ENCODE results near the gene KRTAP5-3. TPM values are rescaled to one million over a fixed set of nuclear protein-coding genes. Genes with fewer than 3 reads are reported as not detected.

Gene KRTAP5-3
- total and polyA plus RNA-seq, 2 of the 8 experiments (the other 6 are each of a cell fraction or from before 2014, with no cell fraction given) = not detected

GRCh38 chr11:1570531-1570895, 37.8 kb downstream of the KRTAP5-3 start:
- POLR2A ChIA-PET (ENCODE audit: partially characterized antibody) = interaction anchor here (0.7 to 6.9 kb wide), 7 partner anchors 13 to 219 kb away, joined by 3 to 58 read pairs (median 4); no protein-coding TSS in a partner anchor
- Histone ChIP-seq H4K5ac (ENCODE audit: insufficient read length, low read depth, low read length) (no peak overlapping the region), H2AK5ac (ENCODE audit: low read depth, low read length) (no peak overlapping the region), H3K18ac (ENCODE audit: extremely low read depth, low read length) (no peak overlapping the region), H2BK5ac (ENCODE audit: low read depth, low read length) (no peak overlapping the region), H3K27me3 (replicated peaks in 1 of 4; ENCODE audit: control insufficient read depth in 3 of 4, extremely low read depth in 1 of 4, insufficient read depth in 3 of 4, low read length in 3 of 4) (peaks cover 18 to 51% (median 48%) of the 10 kb centered on the region in 4 experiments), H4K8ac (ENCODE audit: extremely low read depth, insufficient read depth, low read length) (peak overlapping the region; percentile 31; the same call in 1 of the 2 replicates), H3K79me1 (ENCODE audit: low read depth, low read length) (no peaks in the 10 kb centered on the region), H3K4me1 (replicated peaks in 1 of 4; ENCODE audit: control insufficient read depth in 3 of 4, insufficient read depth in 4 of 4, low read length in 3 of 4) (peaks cover 0 to 51% (median 34%) of the 10 kb centered on the region in 4 experiments; a peak in 6 of 7 replicates), H3K9me3 (ENCODE audit: insufficient read depth in 2 of 2, low read depth in 1 of 2, low read length in 1 of 2) (no peaks in the 10 kb centered on the region), H3K79me2 (ENCODE audit: control insufficient read depth in 1 of 2, insufficient read depth in 2 of 2, low read length in 2 of 2) (no peaks in the 10 kb centered on the region), H3K56ac (replicated peaks; ENCODE audit: insufficient read length, low read depth, low read length) (no peak overlapping the region), H3K23me2 (ENCODE audit: low read depth, low read length) (no peaks in the 10 kb centered on the region; the same call in 1 of the 2 replicates), H3K9ac (replicated peaks in 1 of 4; ENCODE audit: extremely low read depth in 1 of 4, low read depth in 3 of 4, low read length in 3 of 4) (no peak overlapping the region), H2BK120ac (replicated peaks; ENCODE audit: low read depth, low read length) (no peak overlapping the region), H3K4me3 (ENCODE audit: extremely low read depth in 1 of 4, insufficient read depth in 2 of 4, low read depth in 3 of 4, low read length in 4 of 4) (peak overlapping the region in 1 of 4 experiments; percentile 63; a peak in 2 of 8 replicates), H2BK12ac (ENCODE audit: low read depth, low read length) (no peak overlapping the region), H2AFZ (ENCODE audit: low read length) (no peak overlapping the region), H2BK20ac (ENCODE audit: low read length) (no peak overlapping the region; the same call in 1 of the 2 replicates), H3K14ac (ENCODE audit: insufficient read length) (no peak overlapping the region), H4K20me1 (replicated peaks in 1 of 2; ENCODE audit: control insufficient read depth in 1 of 2, insufficient read depth in 2 of 2, low read length in 2 of 2) (peaks cover 4 to 22% of the 10 kb centered on the region in 2 experiments), H3K36me3 (ENCODE audit: control insufficient read depth in 2 of 4, insufficient read depth in 4 of 4, low read length in 3 of 4) (no peaks in the 10 kb centered on the region), H2BK15ac (ENCODE audit: low read length) (no peak overlapping the region), H3K4me2 (ENCODE audit: insufficient read depth in 1 of 2, low read depth in 2 of 2, low read length in 2 of 2) (peak overlapping the region; percentile 53 to 83; a peak in 2 of 4 replicates), H4K91ac (replicated peaks; ENCODE audit: insufficient read length, low read length) (no peak overlapping the region), H3K27ac (ENCODE audit: low read depth, low read length) (no peak overlapping the region), H3K23ac (ENCODE audit: insufficient read length) (no peak overlapping the region), H3K4ac (replicated peaks; ENCODE audit: insufficient read length, low read depth, low read length) (no peak overlapping the region)
- whole genome bisulfite sequencing, 2 experiments (ENCODE audit: extremely low coverage in 1 of 2, insufficient coverage in 1 of 2, insufficient read length in 1 of 2, insufficient replicate concordance in 2 of 2, low coverage in 1 of 2, low lambda C conversion rate in 2 of 2, missing lambda C conversion rate in 1 of 2) = 72% methylated on average over 8 of the region's 8 CpGs; no CpG with 5 or more reads in 1 of the 2 experiments
- no peak for TF ChIP-seq BCL11A (IDR thresholded peaks at IDR 0.05; ENCODE audit: low read depth in 2 of 2, low read length in 2 of 2)
- no peak for TF ChIP-seq TCF12 (IDR thresholded peaks at IDR 0.05; ENCODE audit: low read depth, low read length)
- peak; percentile 94 for TF ChIP-seq KDM1A (IDR thresholded peaks at IDR 0.05; ENCODE audit: borderline replicate concordance, low read length)
- TF ChIP-seq, protein P1, sequence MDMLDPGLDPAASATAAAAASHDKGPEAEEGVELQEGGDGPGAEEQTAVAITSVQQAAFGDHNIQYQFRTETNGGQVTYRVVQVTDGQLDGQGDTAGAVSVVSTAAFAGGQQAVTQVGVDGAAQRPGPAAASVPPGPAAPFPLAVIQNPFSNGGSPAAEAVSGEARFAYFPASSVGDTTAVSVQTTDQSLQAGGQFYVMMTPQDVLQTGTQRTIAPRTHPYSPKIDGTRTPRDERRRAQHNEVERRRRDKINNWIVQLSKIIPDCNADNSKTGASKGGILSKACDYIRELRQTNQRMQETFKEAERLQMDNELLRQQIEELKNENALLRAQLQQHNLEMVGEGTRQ (IDR thresholded peaks at IDR 0.05; ENCODE audit: low read length) = peak; percentile 28; the same call in 1 of the 2 replicates
- TF ChIP-seq HDAC2 (IDR thresholded peaks at IDR 0.05; ENCODE audit: borderline replicate concordance in 1 of 2, low read depth in 2 of 2, low read length in 2 of 2) = peak in 1 of 2 experiments; percentile 93; a peak in 2 of 4 replicates
- TF ChIP-seq GTF2F1 (IDR thresholded peaks at IDR 0.05; ENCODE audit: borderline replicate concordance, low read depth, low read length) = no peak
- TF ChIP-seq EZH2 (IDR thresholded peaks at IDR 0.05; ENCODE audit: low read depth, low read length, severe bottlenecking) = peak; percentile 3
- TF ChIP-seq ATF2 (IDR thresholded peaks at IDR 0.05; ENCODE audit: low read length) = no peak
- TF ChIP-seq, protein P2, sequence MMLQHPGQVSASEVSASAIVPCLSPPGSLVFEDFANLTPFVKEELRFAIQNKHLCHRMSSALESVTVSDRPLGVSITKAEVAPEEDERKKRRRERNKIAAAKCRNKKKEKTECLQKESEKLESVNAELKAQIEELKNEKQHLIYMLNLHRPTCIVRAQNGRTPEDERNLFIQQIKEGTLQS (IDR thresholded peaks at IDR 0.05; ENCODE audit: insufficient read depth, low read depth, low read length) = no peak
- FAIRE-seq = no peak
- DNase-seq (ENCODE audit: low read depth in 1 of 2, low spot score in 2 of 2) = no peak
- CTCF ChIA-PET (ENCODE audit: partially characterized antibody) = interaction anchor here (0.6 to 9.1 kb wide), 6 partner anchors 15 to 1120 kb away, joined by 3 to 100 read pairs (median 3); no protein-coding TSS in a partner anchor

Data from H1 (cell line).